ENCODE results near the gene ARX.

DNA sequence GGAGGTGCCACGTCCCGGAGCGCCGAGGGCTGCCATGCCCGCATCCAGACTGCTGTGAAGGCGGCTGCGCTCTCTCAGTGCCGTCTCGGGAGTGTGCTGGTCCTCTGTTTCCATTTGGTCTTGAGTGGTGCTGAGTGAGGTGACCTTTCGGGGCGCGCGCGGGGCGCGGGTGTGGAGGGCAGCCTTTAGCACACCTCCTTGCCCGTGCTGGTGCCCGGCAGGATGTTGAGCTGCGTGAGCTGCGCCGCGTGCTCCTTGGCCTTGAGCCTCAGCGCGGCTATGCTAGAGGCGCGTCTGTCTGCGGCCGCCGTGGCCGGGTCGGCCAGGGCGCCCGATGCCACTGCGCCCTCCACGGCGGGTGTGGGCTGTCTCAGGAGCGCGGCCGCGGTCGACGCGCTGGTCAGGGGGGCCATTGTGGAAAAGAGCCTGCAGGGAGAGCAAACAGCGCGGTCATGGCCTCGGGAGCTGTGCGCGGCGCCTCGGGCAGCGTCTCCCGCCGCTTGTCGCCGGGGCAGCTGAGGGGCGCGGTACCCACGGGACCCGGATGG lies 11.2 kb downstream of the ARX start:
- TF ChIP-seq POLR2A (IDR thresholded peaks at IDR 0.05; ENCODE audit: low read depth, low read length), result no peak
- TF ChIP-seq POLR2AphosphoS5 (IDR thresholded peaks at IDR 0.05; ENCODE audit: low read depth, low read length), result no peak
- TF ChIP-seq SPI1 (IDR thresholded peaks at IDR 0.05; ENCODE audit: low read depth, low read length), result no peak
- TF ChIP-seq TAF1 (IDR thresholded peaks at IDR 0.05; ENCODE audit: low read depth, low read length), result no peak
- TF ChIP-seq PAX5 (IDR thresholded peaks at IDR 0.05; ENCODE audit: insufficient read depth, low read length, severe bottlenecking), result no peak
- TF ChIP-seq POU2F2 (IDR thresholded peaks at IDR 0.05; ENCODE audit: low read depth, low read length), result no peak
